ENCODE data around the gene ABHD17C.
A peak's percentile ranks its signal among the peaks of the same experiment; 100 is the strongest.
"Not testable (repeated sequence)": the region's sequence is repeated elsewhere in the genome, so short reads cannot be mapped to it uniquely, and the experiment has no call there.

Gene ABHD17C

DNA sequence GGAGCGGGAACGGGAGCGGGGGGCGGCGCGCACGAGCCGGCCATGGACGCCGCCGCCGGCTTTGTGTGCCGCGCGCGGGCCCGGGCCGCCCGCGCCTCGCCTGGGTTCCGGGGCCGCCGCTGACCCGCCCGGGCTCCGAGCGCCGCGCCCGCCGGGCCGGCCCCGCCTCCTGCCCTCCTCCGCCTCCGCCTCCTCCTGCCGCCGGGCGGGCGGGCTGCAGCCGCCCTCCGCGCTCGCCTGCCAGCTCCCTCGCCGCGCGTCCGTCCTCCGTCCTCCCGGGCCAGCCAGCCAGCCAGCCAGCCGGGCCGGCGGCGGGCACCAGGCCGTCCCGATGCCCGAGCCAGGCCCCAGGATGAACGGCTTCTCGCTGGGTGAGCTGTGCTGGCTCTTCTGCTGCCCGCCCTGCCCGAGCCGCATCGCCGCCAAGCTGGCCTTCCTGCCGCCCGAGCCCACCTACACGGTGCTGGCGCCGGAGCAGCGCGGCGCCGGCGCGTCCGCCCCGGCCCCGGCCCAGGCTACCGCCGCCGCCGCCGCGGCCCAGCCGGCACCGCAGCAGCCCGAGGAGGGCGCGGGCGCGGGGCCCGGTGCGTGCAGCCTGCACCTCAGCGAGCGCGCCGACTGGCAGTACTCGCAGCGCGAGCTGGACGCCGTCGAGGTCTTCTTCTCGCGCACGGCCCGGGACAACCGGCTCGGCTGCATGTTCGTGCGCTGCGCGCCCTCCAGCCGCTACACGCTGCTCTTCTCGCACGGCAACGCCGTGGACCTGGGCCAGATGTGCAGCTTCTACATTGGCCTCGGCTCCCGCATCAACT is at the start of gene ABHD17C:
ABHD17C (plus strand) TSS at position 212 of the 812 bp plus-strand sequence; CDS start at position 332, 120 bp downstream.
- H2AFZ ChIP-seq (ENCODE audit: low read depth, low read length, severe bottlenecking), result peak within 1 kb of the TSS; percentile 100
- H3K27me3 ChIP-seq (ENCODE audit: low read length), result no peaks in the 10 kb centered on the region
- no peaks in the 10 kb centered on the region for H3K79me2 ChIP-seq (ENCODE audit: insufficient read depth, low read length)
- no peaks in the 10 kb centered on the region for H3K36me3 ChIP-seq (ENCODE audit: low read length)
- no peaks in the 10 kb centered on the region for H3K9me3 ChIP-seq (ENCODE audit: insufficient read depth, low read length)
- no peaks in the 10 kb centered on the region for H3K9me2 ChIP-seq (replicated peaks; ENCODE audit: insufficient read depth, low read length)
- peak within 1 kb of the TSS; percentile 60 for H3K4me3 ChIP-seq (ENCODE audit: insufficient read depth, low read length, poor library complexity, severe bottlenecking)
- peak within 1 kb of the TSS; percentile 92 for H3K4me2 ChIP-seq (ENCODE audit: low read depth, low read length, poor library complexity, severe bottlenecking)
- TF ChIP-seq, protein P1, sequence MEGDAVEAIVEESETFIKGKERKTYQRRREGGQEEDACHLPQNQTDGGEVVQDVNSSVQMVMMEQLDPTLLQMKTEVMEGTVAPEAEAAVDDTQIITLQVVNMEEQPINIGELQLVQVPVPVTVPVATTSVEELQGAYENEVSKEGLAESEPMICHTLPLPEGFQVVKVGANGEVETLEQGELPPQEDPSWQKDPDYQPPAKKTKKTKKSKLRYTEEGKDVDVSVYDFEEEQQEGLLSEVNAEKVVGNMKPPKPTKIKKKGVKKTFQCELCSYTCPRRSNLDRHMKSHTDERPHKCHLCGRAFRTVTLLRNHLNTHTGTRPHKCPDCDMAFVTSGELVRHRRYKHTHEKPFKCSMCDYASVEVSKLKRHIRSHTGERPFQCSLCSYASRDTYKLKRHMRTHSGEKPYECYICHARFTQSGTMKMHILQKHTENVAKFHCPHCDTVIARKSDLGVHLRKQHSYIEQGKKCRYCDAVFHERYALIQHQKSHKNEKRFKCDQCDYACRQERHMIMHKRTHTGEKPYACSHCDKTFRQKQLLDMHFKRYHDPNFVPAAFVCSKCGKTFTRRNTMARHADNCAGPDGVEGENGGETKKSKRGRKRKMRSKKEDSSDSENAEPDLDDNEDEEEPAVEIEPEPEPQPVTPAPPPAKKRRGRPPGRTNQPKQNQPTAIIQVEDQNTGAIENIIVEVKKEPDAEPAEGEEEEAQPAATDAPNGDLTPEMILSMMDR (IDR thresholded peaks at IDR 0.05; ENCODE audit: insufficient read depth, low read length, poor library complexity, severe bottlenecking), result no peak
- no peak for TF ChIP-seq EZH2phosphoT487 (conservative IDR thresholded peaks at IDR 0.05; ENCODE audit: low read length)
- peaks cover 11% of the 10 kb centered on the region; the same call in 1 of the 2 replicates for H3F3A ChIP-seq (ENCODE audit: insufficient read depth)
- H3K9ac ChIP-seq (ENCODE audit: low read length), result peak within 1 kb of the TSS; percentile 67
- H3K27ac ChIP-seq (ENCODE audit: low read depth, low read length), result no peak within 1 kb of the TSS
- H4K20me1 ChIP-seq (ENCODE audit: low read depth, low read length), result no peaks in the 10 kb centered on the region

DNA sequence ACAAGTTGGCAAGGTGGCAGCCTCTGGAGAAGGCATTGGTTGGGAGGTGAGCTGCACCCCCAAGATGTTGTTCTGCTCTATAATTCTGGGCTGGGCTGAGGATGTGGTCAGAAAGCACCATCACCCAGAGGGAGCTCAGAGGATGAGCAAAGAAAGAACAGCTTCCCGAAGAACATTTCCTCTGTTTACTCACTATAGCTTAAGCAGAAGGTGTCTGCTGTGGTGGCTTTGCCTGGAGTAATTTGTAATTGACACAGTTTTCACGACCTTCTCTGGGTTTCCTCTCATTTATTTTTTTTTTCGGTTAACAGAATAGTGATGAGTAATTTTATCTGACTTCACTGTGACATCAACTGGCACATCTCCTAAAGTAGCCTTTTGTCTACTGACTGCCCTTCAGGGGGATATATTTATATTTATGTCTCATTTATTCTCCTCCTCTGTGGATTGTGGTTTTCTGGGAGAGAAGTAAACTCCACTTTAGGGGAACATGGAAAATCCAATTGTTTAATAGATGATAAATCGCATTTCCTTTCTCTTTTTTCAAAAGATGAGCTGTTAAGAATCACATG is 49.5 kb upstream of the ABHD17C start:
- no peaks in the 10 kb centered on the region for H4K20me1 ChIP-seq (ENCODE audit: low read depth, low read length)
- no peak overlapping the region for H3K4me2 ChIP-seq (ENCODE audit: low read depth, low read length, poor library complexity, severe bottlenecking)

DNA sequence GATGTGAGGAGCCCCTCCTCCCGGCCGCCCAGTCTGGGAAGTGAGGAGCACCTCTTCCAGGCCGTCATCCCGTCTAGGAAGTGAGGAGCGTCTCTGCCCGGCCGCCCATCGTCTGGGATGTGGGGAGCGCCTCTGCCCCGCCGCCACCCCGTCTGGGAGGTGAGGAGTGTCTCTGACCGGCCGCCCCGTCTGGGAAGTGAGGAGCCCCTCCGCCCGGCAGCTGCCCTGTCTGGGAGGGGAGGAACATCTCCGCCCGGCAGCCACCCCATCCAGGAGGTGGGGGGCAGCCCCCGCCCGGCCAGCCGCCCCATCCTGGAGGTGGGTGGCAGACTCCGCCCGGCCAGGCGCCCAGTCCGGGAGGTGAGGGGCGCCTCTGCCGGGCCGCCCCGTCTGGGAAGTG is 47.7 kb upstream of the ABHD17C start:
- not testable (repeated sequence) for H3K4me3 ChIP-seq (ENCODE audit: insufficient read depth, low read length, poor library complexity, severe bottlenecking); H4K20me1 ChIP-seq (ENCODE audit: low read depth, low read length); H3K79me2 ChIP-seq (ENCODE audit: insufficient read depth, low read length); H3K27ac ChIP-seq (ENCODE audit: low read depth, low read length); H3K9ac ChIP-seq (ENCODE audit: low read length); H3F3A ChIP-seq (ENCODE audit: insufficient read depth); H3K36me3 ChIP-seq (ENCODE audit: low read length); H2AFZ ChIP-seq (ENCODE audit: low read depth, low read length, severe bottlenecking); H3K4me2 ChIP-seq (ENCODE audit: low read depth, low read length, poor library complexity, severe bottlenecking); H3K9me3 ChIP-seq (ENCODE audit: insufficient read depth, low read length); H3K27me3 ChIP-seq (ENCODE audit: low read length); H3K9me2 ChIP-seq (replicated peaks; ENCODE audit: insufficient read depth, low read length)

More for the DNA sequence above, 49.5 kb upstream of the ABHD17C start:
- H3K9ac ChIP-seq (ENCODE audit: low read length), result no peak overlapping the region
- no peak overlapping the region for H3K27ac ChIP-seq (ENCODE audit: low read depth, low read length)
- H3K27me3 ChIP-seq (ENCODE audit: low read length), result 0 out of 2 replicates have a peak, but pooled peaks cover 3% of the 10 kb centered on the region
- H3K36me3 ChIP-seq (ENCODE audit: low read length), result no peaks in the 10 kb centered on the region
- no peak overlapping the region for H2AFZ ChIP-seq (ENCODE audit: low read depth, low read length, severe bottlenecking)
- H3K9me2 ChIP-seq (replicated peaks; ENCODE audit: insufficient read depth, low read length), result no peaks in the 10 kb centered on the region
- H3F3A ChIP-seq (ENCODE audit: insufficient read depth), result no peaks in the 10 kb centered on the region
- no peak overlapping the region for H3K4me3 ChIP-seq (ENCODE audit: insufficient read depth, low read length, poor library complexity, severe bottlenecking)
- no peaks in the 10 kb centered on the region for H3K79me2 ChIP-seq (ENCODE audit: insufficient read depth, low read length)
- TF ChIP-seq EZH2phosphoT487 (conservative IDR thresholded peaks at IDR 0.05; ENCODE audit: low read length), result no peak
- TF ChIP-seq, protein P1 (IDR thresholded peaks at IDR 0.05; ENCODE audit: insufficient read depth, low read length, poor library complexity, severe bottlenecking), result no peak
- no peaks in the 10 kb centered on the region; the same call in 1 of the 2 replicates for H3K9me3 ChIP-seq (ENCODE audit: insufficient read depth, low read length)

DNA sequence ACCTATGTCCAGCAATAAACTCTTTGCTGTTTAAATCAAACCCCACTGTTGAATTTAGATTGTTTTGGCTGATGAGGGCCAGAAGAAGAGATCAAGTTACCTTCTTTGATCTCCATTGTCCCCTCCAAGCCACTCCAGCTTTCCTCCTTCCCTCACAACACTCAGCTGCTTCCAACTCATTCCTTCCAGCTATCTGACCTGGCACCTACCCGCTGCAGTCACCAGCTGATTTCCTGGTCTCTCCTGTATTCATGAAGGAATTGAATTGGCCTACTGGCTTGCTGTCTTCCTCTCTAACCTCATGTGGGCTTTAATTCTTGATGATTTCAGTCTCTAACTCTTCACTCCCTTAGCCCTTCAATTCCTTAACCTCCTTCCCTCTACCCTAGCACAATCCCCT is 40.8 kb upstream of the ABHD17C start:
- Histone ChIP-seq H3K9me2 (replicated peaks; ENCODE audit: insufficient read depth, low read length) (no peaks in the 10 kb centered on the region; the same call in 1 of the 2 replicates), H3K27me3 (ENCODE audit: low read length) (no peaks in the 10 kb centered on the region), H3K27ac (ENCODE audit: low read depth, low read length) (no peak overlapping the region), H3F3A (ENCODE audit: insufficient read depth) (no peaks in the 10 kb centered on the region), H4K20me1 (ENCODE audit: low read depth, low read length) (no peaks in the 10 kb centered on the region), H3K9ac (ENCODE audit: low read length) (no peak overlapping the region), H3K79me2 (ENCODE audit: insufficient read depth, low read length) (no peaks in the 10 kb centered on the region), H3K4me3 (ENCODE audit: insufficient read depth, low read length, poor library complexity, severe bottlenecking) (no peak overlapping the region), H3K36me3 (ENCODE audit: low read length) (no peaks in the 10 kb centered on the region), H3K9me3 (ENCODE audit: insufficient read depth, low read length) (no peaks in the 10 kb centered on the region), H2AFZ (ENCODE audit: low read depth, low read length, severe bottlenecking) (no peak overlapping the region), H3K4me2 (ENCODE audit: low read depth, low read length, poor library complexity, severe bottlenecking) (no peak overlapping the region)
- TF ChIP-seq EZH2phosphoT487 (conservative IDR thresholded peaks at IDR 0.05; ENCODE audit: low read length), result no peak
- TF ChIP-seq, protein P1 (IDR thresholded peaks at IDR 0.05; ENCODE audit: insufficient read depth, low read length, poor library complexity, severe bottlenecking), result no peak

Data from SU-DHL-6 (cell line).